Muscle of leg (tissue), 11 donors: ENCODE data around the gene SRGAP3. TPM values are rescaled to one million over a fixed set of nuclear protein-coding genes. Genes with fewer than 3 reads are reported as not detected.
A peak's percentile ranks its signal among the peaks of the same experiment; 100 is the strongest.

ENCODE experiments used
- DNase-seq: peaks from one replicate; pipeline ENCODE4 v3.0.0; 2013
- H3K27ac ChIP-seq: one replicate; pipeline ENCODE4 v1.5.1; 2013; ENCODE audit warnings: mild to moderate bottlenecking, low read length, control low read depth
- H3K27me3 ChIP-seq: one replicate; pipeline ENCODE4 v1.6.1; 2013; ENCODE audit warnings: low read length; ENCODE audit not compliant: control insufficient read depth, insufficient read depth
- H3K36me3 ChIP-seq: one replicate; pipeline ENCODE4 v1.6.1; 2013; ENCODE audit warnings: low read length; ENCODE audit not compliant: control insufficient read depth, insufficient read depth
- H3K4me1 ChIP-seq: one replicate; pipeline ENCODE4 v1.6.1; 2013; ENCODE audit warnings: low read length; ENCODE audit not compliant: control insufficient read depth, insufficient read depth
- H3K4me3 ChIP-seq: one replicate; pipeline ENCODE4 v1.5.1; 2013; ENCODE audit warnings: low read length, control low read depth
- H3K9me3 ChIP-seq: replicated peaks from 2 replicates; pipeline ENCODE4 v1.6.1; 2013; ENCODE audit warnings: low read depth, low read length; ENCODE audit not compliant: control insufficient read depth
- WGBS: methylation state at CpG from one replicate; pipeline ENCODE4 v1.1.5; 2013; ENCODE audit warnings: missing lambda C conversion rate; ENCODE audit not compliant: insufficient coverage; 5-methylcytosine and 5-hydroxymethylcytosine counted together
- polyA plus RNA-seq, 8 donors: library from polyadenylated mRNA; unstranded; fragments of 120-200 nt; gene quantifications; one replicate each; pipeline versions ENCODE4 v1.2.1 to v1.2.3, GENCODE V29; 2013; ENCODE audit warnings: inconsistent platforms in 1 of 8, low replicate concordance in 1 of 8; ENCODE audit not compliant: insufficient read length in 8 of 8, insufficient read depth in 1 of 8
- total RNA-seq: library from RNA; stranded (reverse); fragments of 120-200 nt; gene quantifications from one replicate; pipeline ENCODE4 v1.2.4, GENCODE V29; 2013

The SRGAP3 gene
- total and polyA plus RNA-seq, 9 donors: 16.2 to 25.7 (median 20.2) TPM

DNA sequence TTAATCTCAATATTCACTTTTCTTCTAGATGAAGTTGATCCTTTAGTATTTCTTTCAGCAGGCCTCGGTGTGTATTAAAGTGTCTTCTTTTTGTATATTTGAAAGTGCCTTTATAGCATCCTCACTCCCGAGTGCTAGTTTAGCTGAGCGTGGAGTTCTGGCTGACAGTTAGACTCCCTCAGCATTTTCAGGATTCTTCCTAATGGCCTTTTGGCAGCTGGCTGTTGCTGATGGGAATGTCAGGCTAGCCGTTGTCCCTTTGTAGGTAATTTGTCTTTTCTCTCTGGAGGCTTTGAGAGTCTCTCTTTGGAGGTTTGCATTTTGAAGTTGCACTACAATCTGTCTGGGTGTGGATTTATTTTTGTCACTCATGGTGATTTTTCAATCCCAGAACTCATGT, 94.4 kb downstream of the SRGAP3 start:
- no CpG with 5 or more reads among the region's 4 CpGs for WGBS
- Histone ChIP-seq H3K4me1 (peaks cover 19% of the 10 kb centered on the region), H3K9me3 (peaks cover 15% of the 10 kb centered on the region), H3K27ac (peak overlapping the region; percentile 4), H3K36me3 (peaks cover 3% of the 10 kb centered on the region), H3K4me3 (no peak overlapping the region), H3K27me3 (peaks cover 2% of the 10 kb centered on the region)
- peak; percentile 51 for DNase-seq

DNA sequence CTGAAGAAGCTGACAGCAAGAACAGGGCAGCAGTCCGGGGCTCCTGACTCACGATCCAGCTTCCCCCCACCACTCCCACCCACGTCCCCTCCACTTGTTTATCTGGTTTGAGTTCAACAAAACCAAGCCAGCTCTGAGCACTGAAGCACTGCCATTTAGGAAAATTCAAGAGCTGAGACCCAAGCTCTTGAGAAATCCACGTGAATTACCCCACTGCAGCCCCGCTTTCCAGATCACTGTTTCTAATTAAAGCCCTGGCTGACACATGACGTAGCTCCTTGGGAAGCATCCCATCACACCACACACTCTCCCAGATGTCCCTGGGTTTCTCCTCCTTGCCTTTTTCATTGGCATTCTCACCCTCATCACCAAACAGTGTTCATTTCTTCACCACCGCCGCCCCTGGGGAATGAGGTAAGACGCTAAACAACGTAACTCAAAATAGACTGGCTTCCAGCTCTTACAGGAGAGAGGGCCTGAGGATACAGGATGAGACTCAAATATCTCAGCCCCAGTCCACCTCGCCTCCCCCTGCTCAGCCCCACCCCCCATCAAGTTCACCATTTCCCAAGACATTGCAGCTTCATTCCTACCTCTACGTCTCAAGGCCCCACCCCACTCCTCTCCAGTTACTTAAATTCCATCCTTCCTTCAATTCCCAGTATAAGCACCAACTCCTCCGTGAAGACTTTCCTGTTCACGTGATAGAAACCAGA, 95.4 kb downstream of the SRGAP3 start:
- peaks cover 2% of the 10 kb centered on the region for H3K27me3 ChIP-seq
- H3K36me3 ChIP-seq: peaks cover 3% of the 10 kb centered on the region
- H3K27ac ChIP-seq: peak overlapping the region; percentile 83
- peaks cover 15% of the 10 kb centered on the region for H3K9me3 ChIP-seq
- DNase-seq: peak; percentile 89
- 27% methylated on average over 12 of the region's 14 CpGs for WGBS
- no peak overlapping the region for H3K4me3 ChIP-seq
- H3K4me1 ChIP-seq: peaks cover 19% of the 10 kb centered on the region

DNA sequence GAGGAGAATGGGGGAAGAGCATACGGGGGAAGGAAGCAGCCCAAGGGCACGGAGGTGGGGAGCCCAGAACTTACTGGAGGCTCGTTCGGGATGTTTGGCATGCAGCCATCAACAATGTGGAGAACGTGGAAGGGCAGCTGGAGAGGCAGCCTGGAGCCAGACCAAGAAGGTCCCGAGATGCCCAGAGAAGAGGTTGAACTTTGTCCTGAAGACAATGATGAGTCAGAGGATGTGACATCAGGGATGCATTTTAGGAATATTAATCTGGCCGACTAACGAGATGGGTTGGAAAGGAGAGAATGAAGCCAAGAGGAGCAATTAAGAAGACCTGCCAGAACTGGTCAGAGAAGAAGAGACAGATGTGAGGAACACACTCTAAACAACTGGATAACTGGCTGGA, 98.2 kb downstream of the SRGAP3 start:
- H3K4me1 ChIP-seq: peaks cover 30% of the 10 kb centered on the region
- H3K27me3 ChIP-seq: peaks cover 2% of the 10 kb centered on the region
- peaks cover 3% of the 10 kb centered on the region for H3K36me3 ChIP-seq
- 57% methylated on average over 8 of the region's 8 CpGs for whole genome bisulfite sequencing
- peaks cover 15% of the 10 kb centered on the region for H3K9me3 ChIP-seq
- no peak overlapping the region for H3K27ac ChIP-seq
- peak; percentile 67 for DNase-seq
- H3K4me3 ChIP-seq: no peak overlapping the region

DNA sequence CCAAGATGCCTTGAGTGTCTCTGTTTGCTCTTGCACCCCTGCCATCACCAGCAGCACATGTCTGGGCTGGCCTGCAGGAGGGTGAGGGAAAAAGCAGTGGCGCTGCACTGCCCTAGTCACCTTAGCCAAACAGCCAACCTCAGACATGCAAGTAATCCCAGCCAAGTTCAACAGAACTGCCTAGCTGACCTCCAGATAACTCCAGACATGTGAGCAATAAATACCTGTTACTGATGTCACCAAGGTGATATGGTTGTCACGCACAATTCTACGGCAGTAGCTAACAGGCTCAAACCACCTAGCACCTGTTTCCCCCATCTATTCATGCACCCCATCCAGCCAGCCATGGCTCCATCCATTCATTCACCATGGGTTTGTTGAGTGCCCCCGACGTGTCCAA, 99.9 kb downstream of the SRGAP3 start:
- Histone ChIP-seq H3K4me1 (peaks cover 27% of the 10 kb centered on the region), H3K27me3 (peaks cover 2% of the 10 kb centered on the region), H3K9me3 (peaks cover 15% of the 10 kb centered on the region), H3K36me3 (peaks cover 8% of the 10 kb centered on the region), H3K4me3 (no peak overlapping the region), H3K27ac (peak overlapping the region; percentile 17)
- WGBS: 86% methylated on average over 3 of the region's 5 CpGs
- DNase-seq: no peak

DNA sequence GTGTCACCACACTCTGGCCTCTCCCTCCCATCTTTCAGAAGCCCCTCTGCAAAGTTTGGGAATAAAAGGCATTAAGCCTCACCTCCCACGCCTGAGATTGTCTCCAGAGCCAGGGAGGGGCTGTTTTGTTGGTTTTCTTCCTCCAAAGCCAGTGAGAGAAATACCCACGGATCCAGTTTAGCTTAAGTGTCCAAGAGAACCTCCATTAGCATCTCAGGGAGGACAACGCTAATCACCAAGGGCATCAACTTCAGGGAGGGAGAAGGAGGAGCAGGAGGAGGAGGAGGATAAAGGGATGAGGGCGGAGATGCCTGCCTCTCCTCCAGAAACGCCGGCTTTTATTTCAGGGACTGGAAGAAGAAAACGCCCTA, 101.6 kb downstream of the SRGAP3 start:
- H3K27me3 ChIP-seq: peaks cover 2% of the 10 kb centered on the region
- 50% methylated on average over 1 of the region's 7 CpGs for WGBS
- no peak overlapping the region for H3K4me3 ChIP-seq
- H3K36me3 ChIP-seq: peaks cover 8% of the 10 kb centered on the region
- H3K27ac ChIP-seq: peak overlapping the region; percentile 64
- peaks cover 21% of the 10 kb centered on the region for H3K4me1 ChIP-seq
- H3K9me3 ChIP-seq: peaks cover 15% of the 10 kb centered on the region
- peak; percentile 37 for DNase-seq

DNA sequence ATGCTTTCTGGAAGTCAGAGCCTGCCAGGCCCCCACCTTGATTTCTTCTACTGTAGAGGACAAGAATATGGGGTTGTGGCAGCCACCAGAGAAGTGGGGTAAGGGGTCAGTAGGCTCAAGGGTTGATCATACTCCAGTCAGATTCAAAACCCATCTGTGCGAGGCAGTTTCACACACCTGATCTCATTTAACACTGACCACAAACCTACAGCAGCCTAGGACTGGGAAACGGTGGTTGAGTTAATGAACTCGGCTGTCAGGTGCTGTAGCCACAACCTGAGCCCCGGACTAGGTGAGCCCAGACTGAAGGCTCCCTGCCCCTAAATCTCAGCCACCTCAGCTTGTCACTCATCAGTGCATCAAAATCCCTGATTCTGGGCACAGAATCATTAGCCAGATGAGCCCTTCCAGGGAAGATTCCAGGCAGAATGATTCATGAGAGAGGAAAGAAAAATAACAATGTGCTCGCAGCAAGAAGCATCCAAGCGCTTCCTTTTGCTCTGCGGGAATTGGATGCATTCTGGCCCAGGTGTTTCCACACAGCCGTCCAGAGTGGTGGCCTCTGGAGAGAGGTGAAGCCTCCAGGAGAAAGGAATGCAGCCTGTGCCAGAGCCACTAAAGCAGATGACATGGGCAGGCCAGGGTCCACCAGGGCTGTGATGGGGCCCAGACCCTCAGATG, 102.1 kb downstream of the SRGAP3 start:
- 20% methylated on average over 4 of the region's 8 CpGs for WGBS

DNA sequence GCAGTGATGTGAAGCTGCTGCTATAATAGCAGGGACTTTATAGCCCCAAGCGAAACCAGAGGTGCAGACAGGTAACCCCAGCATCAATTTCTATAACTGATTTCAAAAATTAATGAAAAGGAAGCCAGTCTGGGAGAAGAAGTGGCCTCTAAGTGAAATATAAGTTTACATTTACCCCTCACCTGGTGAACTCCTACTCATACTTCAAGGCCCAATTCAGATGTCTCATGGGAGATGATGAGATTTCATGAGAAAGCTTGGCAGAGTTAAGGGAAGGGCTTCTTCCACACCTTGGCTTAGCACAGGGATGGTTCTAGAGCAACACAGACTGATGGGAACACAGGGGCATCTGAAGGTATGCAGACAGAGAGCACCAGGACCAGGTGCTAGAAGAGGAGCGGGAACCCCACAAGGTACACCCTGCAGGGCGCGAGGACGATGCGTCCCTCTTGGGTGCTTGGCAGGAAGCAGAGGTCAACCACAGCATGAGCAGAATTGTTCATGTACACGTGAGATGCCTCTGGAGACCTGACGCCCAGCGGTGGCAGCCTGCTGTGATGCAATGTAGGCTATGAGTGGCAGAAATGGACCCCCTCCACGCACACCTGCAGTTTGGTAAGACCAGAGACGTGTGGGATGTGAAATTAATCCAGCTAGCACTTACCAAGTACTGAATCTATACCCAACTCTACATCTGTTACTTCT, 102.9 kb downstream of the SRGAP3 start:
- Histone ChIP-seq H3K27me3 (peaks cover 2% of the 10 kb centered on the region), H3K4me3 (no peak overlapping the region), H3K4me1 (peaks cover 29% of the 10 kb centered on the region), H3K27ac (no peak overlapping the region), H3K36me3 (peaks cover 7% of the 10 kb centered on the region), H3K9me3 (peaks cover 10% of the 10 kb centered on the region)
- 84% methylated on average over 6 of the region's 11 CpGs for WGBS
- no peak for DNase-seq

More for the DNA sequence above, 102.1 kb downstream of the SRGAP3 start:
- peak overlapping the region; percentile 64 for H3K27ac ChIP-seq
- DNase-seq: peak; percentile 76
- peaks cover 15% of the 10 kb centered on the region for H3K9me3 ChIP-seq
- H3K4me3 ChIP-seq: no peak overlapping the region
- peaks cover 24% of the 10 kb centered on the region for H3K4me1 ChIP-seq
- peaks cover 2% of the 10 kb centered on the region for H3K27me3 ChIP-seq
- peaks cover 8% of the 10 kb centered on the region for H3K36me3 ChIP-seq

DNA sequence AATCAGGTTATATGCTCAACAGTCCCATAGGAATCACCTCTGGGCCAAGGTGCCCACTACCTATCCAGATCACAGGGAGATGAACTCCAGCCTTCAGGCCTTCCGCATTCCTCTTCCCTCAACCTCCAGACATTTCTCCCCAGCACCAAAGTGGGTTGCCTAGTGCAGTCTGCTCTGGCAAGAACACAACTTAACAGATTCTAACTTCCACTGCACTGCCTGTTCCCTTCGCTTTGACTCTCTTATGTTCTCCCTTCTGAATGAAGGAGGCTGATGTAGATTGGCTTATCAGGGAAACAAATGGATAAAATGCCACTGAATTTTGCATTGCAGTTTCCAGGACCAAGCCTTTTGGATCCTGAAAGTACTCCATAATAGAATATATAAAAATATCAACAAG, 106.3 kb downstream of the SRGAP3 start:
- Histone ChIP-seq H3K4me1 (peaks cover 34% of the 10 kb centered on the region), H3K27me3 (no peaks in the 10 kb centered on the region), H3K9me3 (peaks cover 6% of the 10 kb centered on the region), H3K36me3 (peaks cover 5% of the 10 kb centered on the region), H3K27ac (no peak overlapping the region), H3K4me3 (no peak overlapping the region)
- WGBS: 100% methylated on average over 1 of the region's 2 CpGs
- no peak for DNase-seq

DNA sequence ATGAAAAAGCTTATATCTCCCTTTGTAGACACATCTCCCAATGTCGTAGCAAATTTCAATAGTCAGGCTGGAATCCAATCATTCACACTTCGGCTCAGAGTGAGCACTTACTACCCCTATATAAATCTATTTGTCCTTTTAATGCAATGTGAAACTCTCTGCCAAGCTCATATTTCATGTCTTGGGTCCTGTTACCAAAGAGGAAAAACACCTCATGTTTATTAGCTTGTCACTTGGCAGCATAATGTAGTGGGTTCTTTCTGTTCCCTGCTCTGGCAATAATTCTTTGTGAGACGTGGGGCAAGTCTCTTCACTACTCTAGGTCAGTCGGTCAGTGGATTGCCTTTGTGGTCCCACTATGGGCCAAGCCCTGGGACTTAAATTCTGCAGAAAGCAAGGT, 107.1 kb downstream of the SRGAP3 start:
- Histone ChIP-seq H3K27me3 (no peaks in the 10 kb centered on the region), H3K36me3 (peaks cover 5% of the 10 kb centered on the region), H3K4me1 (peaks cover 30% of the 10 kb centered on the region), H3K27ac (no peak overlapping the region), H3K9me3 (peaks cover 6% of the 10 kb centered on the region), H3K4me3 (no peak overlapping the region)
- peak; percentile 72 for DNase-seq
- 35% methylated on average over 4 of the region's 4 CpGs for WGBS

DNA sequence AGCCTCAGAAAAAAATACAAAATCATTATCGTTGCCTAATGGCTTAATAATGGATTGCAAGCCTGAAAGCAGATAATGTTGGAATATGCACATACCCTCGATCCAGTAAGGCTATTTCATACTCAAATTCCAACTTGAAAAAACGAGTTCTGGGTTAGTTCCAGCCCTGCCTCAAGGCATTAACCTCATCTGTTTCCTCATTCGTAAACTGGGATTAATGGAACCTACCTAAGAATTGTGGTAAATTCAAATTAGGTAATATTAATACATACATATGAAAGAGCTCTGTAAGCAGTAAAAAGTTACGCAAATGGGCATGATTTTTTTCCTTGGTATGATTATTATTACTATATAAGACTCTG, 107.5 kb downstream of the SRGAP3 start:
- no CpG with 5 or more reads among the region's 5 CpGs for WGBS
- no peak overlapping the region for H3K4me3 ChIP-seq
- H3K4me1 ChIP-seq: peaks cover 30% of the 10 kb centered on the region
- H3K9me3 ChIP-seq: peaks cover 6% of the 10 kb centered on the region
- no peak for DNase-seq
- peak overlapping the region; percentile 53 for H3K27ac ChIP-seq
- H3K36me3 ChIP-seq: peaks cover 5% of the 10 kb centered on the region
- no peaks in the 10 kb centered on the region for H3K27me3 ChIP-seq
